Activated gamma-delta T cell (primary cell): ENCODE data around the gene SERPINA5.
"Not testable (repeated sequence)": the region's sequence is repeated elsewhere in the genome, so short reads cannot be mapped to it uniquely, and the experiment has no call there.

Experiments
- DNase-seq: peaks from one replicate; lab custom pipeline; 2025; lab: John Stamatoyannopoulos, UW

SERPINA5 gene

GRCh38 chr14:94621358-94622134 is 40.3 kb downstream of the SERPINA5 start:
- no peak for DNase-seq

GRCh38 chr14:94622653-94623421 is 41.6 kb downstream of the SERPINA5 start:
- no peak for DNase-seq

GRCh38 chr14:94623422-94623809 is 42.2 kb downstream of the SERPINA5 start:
- no peak for DNase-seq

GRCh38 chr14:94623856-94624499 is 42.8 kb downstream of the SERPINA5 start:
- DNase-seq, result no peak

GRCh38 chr14:94624537-94625352 is 43.5 kb downstream of the SERPINA5 start:
- no peak for DNase-seq

GRCh38 chr14:94625353-94625635 is 44.1 kb downstream of the SERPINA5 start:
- DNase-seq, result no peak

GRCh38 chr14:94628578-94628977 is 47.4 kb downstream of the SERPINA5 start:
- DNase-seq, result no peak

GRCh38 chr14:94630396-94630795 is 49.2 kb downstream of the SERPINA5 start:
- DNase-seq, result no peak

- no peak for DNase-seq
These were observed 49.8 kb downstream of the SERPINA5 start for GRCh38 chr14:94631050-94631449.

- no peak for DNase-seq
These were observed 50.5 kb downstream of the SERPINA5 start for GRCh38 chr14:94631536-94632304.

GRCh38 chr14:94632305-94632590 is 51.0 kb downstream of the SERPINA5 start:
- DNase-seq, result no peak

GRCh38 chr14:94633121-94633520 is 51.9 kb downstream of the SERPINA5 start:
- no peak for DNase-seq

GRCh38 chr14:94635154-94635553 is 53.9 kb downstream of the SERPINA5 start:
- DNase-seq, result no peak

- no peak for DNase-seq
These were observed 55.7 kb downstream of the SERPINA5 start for GRCh38 chr14:94636744-94637412.

- not testable (repeated sequence) for DNase-seq
These were observed 56.6 kb downstream of the SERPINA5 start for GRCh38 chr14:94637814-94638213.

- DNase-seq, result no peak
These were observed 57.1 kb downstream of the SERPINA5 start for GRCh38 chr14:94638339-94638738.

- no peak for DNase-seq
These were observed 58.0 kb downstream of the SERPINA5 start for GRCh38 chr14:94638961-94639817.

- DNase-seq, result no peak
These were observed 59.8 kb downstream of the SERPINA5 start for GRCh38 chr14:94640721-94641631.

- no peak for DNase-seq
These were observed 60.4 kb downstream of the SERPINA5 start for GRCh38 chr14:94641632-94641955.
